ENCODE results near the gene TRAPPC11.
A peak's percentile ranks its signal among the peaks of the same experiment; 100 is the strongest.
"Not testable (repeated sequence)": the region's sequence is repeated elsewhere in the genome, so short reads cannot be mapped to it uniquely, and the experiment has no call there.

Gene TRAPPC11

GRCh38 chr4:183722731-183723560, 63.9 kb downstream of the TRAPPC11 start:
- DNase-seq = peak; percentile 58 to 76

GRCh38 chr4:183723561-183724228, 64.6 kb downstream of the TRAPPC11 start:
- no peak for DNase-seq

DNA sequence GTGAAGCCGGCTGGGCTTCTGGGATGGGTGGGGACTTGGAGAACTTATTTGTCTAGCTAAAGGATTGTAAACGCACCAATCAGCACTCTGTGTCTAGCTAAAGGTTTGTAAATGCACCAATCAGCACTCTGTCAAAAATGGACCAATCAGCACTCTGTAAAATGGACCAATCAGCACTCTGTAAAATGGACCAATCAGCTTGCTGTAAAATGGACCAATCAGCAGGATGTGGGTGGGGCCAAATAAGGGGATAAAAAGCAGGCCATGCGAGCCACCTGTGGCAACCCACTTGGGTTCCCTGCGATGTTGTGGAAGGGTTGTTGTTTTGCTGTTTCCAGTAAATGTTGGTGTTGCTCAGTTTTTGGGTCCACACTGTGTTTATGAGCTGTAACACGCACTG, 66.5 kb downstream of the TRAPPC11 start:
- not testable (repeated sequence) for DNase-seq

- DNase-seq = no peak
These were observed 68.4 kb downstream of the TRAPPC11 start for GRCh38 chr4:183727482-183727881.

DNA sequence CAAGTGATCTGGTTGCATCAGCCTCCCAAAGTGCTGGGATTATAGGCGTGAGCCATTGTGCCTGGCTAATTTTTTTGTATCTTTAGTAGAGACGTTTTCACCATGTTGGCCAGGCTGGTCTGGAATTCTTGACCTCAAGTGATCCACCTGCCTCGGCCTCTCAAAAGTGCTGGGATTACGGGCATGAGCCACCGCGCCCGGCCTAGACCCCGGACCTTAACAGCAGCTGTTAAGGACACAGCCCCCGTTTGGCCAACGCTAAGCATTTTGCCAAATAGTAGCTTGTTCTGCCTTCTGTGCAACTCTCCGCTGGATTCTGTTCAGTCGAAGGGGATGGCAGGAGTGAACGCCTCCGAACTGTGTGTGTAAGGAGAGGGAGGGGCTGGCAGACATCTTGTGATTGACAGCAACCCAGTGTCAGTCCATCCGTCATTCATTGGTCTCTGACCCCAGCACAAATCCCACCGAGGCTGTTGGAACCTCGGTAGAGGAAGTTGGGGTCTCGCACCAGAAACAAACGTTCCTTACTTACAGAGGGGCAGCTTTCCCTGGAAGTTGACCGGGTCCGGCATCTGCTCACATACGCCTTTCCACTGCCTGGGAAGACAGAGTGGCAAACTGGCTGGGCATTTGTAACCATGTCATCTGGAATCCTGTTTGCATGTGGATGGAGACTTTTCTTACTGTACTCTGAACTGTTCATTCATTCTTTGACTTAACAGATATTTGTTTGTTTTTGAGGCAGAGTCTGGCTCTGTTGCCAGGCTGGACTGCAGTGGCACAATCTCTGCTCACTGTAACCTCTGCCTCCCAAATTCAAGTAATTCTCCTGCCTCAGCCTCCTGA, 69.4 kb downstream of the TRAPPC11 start:
- DNase-seq = no peak

DNA sequence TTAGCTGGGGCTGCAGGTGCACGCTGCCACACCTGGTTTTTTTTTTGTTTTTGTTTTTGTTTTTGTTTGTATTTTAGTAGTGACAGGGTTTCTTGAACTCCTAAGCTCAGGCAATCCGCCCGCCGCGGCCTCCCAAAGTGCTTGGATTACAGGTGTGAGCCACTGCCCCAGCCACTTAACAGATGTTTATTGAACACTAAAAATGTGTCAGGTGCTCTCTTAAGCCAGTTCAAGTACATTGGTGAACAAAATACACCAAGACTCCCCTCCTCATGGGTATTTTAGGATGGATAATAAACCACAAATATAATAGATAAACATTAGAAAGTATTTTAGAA, 69.9 kb downstream of the TRAPPC11 start:
- DNase-seq = no peak

GRCh38 chr4:183729430-183730328, 70.6 kb downstream of the TRAPPC11 start:
- DNase-seq = no peak

- no peak for DNase-seq
These were observed 73.2 kb downstream of the TRAPPC11 start for GRCh38 chr4:183732296-183732695.

GRCh38 chr4:183733181-183733580, 74.1 kb downstream of the TRAPPC11 start:
- DNase-seq = no peak

GRCh38 chr4:183738081-183738673, 79.1 kb downstream of the TRAPPC11 start:
- DNase-seq = no peak

DNA sequence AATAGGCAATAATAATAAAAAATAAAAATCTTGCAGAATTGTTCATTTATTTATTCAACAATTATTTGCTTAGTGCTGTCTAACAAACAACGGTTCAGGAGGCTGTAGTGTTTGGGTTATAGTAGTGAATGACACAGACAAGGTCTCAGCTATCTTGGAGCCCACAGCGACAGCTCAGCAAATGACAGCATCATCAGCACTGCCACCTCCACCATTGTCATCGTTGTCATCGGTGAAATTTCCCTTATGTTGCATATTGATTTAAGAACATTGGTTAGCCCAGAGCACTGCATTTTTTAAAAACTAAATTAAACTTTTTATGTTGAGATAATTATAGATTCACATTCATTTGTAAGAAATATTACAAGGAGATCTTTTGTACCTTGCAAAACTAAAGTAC, 79.9 kb downstream of the TRAPPC11 start:
- DNase-seq = no peak

- DNase-seq = no peak
These were observed 87.5 kb downstream of the TRAPPC11 start for GRCh38 chr4:183746305-183747229.

DNA sequence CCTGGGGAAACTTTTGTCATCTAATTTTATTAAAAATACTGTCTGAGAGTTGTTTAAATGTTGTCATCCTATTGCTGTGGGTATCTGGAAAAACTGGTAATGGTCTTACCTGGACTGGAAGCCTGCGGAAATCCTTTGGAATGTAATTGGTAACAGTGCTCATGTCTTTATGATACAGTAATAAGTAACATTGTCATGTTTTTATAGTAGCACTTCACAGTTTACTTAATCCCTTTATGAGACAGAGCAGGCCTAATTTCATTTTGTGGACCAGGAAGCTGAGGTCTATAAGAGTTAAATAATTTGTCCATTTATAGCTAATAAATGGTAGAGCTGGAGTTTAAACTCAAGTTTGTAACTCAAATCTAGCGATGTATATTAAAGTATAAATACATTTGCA, 88.3 kb downstream of the TRAPPC11 start:
- no peak for DNase-seq

DNA sequence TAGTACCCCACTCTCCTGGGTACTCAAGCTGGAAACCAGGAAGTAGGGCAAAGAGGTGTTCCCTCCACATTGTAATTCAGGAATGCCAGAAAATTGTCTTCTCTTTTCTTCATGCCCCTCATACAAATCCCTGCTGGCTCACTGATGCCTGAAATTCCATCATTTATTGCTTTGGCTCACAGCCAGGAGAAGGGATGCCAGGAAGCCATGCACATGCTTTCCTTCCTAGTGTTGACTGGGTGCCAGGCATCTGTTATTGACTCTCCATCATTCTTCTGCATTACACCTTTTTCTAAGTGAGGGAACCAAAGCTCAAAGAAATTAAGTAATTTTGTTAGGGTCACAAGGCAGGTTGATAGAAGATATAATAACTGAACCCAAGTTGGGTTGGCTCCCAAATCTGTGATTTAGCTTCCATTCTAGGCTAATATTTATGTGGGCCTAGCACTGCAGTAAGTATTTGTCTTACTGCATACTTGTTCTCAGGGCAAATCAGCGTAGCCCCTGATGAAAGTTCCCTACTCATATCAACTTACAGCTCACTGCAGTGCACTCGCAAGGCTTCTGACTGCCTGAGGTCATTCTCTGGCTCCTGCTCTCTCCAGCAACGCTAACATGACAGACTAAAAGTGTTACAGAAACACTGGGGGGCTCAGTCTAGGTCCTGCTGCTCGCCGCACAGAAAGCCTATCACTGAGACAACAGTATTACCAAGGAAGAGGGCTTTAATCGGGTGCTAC, 89.0 kb downstream of the TRAPPC11 start:
- no peak for DNase-seq

- no peak for DNase-seq
These were observed 92.0 kb downstream of the TRAPPC11 start for GRCh38 chr4:183751106-183751505.

DNA sequence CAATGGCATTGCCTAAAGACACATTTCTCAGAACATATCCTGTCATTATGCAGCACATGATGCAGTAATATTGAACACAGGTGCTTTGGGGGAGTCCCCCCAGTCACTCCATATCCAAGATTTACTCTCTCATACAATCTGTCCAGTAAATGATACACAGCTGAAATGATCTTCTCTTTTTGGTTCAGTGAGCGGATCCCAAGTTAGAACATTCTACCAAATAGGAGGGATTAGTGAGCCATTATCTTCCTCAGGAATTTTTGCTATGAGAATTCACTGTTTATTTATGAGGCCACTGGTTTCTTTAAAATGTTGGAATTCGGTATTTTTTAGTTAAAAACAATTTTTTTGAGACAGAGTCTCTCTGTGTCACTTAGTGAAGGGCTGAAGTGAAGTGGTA, 96.5 kb downstream of the TRAPPC11 start:
- DNase-seq = no peak

GRCh38 chr4:183757060-183757459, 98.0 kb downstream of the TRAPPC11 start:
- DNase-seq = no peak

DNA sequence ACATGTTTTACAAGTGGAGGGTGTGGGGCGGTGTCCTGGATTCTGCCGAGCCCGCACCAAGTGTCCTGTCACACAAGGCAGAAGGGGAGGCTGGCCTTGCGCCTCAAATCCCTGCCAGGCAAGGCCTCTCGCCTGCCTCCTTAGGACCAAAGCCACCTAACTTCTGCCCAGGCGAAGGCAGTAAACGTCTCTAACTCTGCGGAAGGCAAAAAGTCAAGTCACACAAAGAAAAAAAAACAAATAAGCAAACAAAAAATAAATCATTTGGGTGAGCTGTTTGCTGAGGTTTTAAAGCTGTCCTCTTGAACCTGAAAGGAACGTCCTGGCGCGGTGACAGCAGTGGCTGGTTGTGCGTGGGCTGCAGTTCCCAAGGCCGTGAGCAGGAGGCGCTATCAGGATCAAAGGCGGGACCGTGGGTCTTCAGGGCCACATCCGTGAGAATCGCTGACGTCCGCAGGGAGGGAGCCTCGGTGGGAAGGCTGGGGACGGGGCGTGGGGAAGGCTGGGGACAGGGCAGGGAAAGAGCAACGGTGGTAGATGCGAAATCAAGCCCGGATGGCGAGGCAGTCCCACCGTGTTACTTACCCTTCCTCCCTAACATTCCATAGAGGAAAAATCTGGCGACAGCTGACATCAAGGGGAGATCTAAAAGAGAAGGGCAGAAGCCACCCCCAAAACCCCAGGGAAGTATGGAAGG, 99.1 kb downstream of the TRAPPC11 start:
- no peak for DNase-seq

DNA sequence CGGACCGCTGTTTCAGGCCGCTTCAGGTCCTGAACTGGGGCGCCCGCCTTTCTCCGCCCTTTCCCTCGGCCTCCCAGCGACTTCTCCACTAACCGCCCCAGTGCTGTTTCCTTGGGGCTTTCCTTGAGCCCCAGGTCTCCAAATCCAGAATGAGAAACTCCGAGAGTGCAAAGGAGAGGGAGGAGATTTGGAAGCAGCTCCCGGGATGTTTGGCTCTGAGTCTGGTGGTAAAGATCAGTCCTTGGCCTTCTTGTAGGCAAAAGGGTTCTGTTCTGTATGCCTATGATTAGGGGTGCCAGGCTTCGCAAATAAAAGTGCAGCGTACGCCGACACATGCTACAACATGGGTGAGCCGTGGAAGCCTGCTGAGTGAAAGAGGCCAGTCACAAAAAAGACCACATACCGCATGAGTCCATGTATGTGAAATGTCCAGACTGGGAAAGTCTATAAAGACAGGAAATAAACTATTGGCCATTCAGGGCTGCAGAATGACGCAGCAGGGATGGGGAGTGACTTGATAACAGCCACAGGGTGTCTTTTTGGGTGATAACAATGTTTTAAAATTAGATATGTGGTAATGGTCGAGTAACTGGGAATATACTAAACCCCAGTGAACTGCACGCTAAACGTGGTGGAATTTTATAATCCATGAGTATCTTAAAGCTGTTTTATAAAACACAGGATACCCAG, 99.8 kb downstream of the TRAPPC11 start:
- DNase-seq = no peak

All from inflammatory macrophage (primary cell).